ENCODE results near the gene CDHR3. TPM values are rescaled to one million over a fixed set of nuclear protein-coding genes. Genes with fewer than 3 reads are reported as not detected.

CDHR3 gene
- total and polyA plus RNA-seq, 10 of the 15 experiments (the other 5 are each of a cell fraction or from before 2014, with no cell fraction given) = 0.06 to 0.11 TPM; not detected in 8

DNA sequence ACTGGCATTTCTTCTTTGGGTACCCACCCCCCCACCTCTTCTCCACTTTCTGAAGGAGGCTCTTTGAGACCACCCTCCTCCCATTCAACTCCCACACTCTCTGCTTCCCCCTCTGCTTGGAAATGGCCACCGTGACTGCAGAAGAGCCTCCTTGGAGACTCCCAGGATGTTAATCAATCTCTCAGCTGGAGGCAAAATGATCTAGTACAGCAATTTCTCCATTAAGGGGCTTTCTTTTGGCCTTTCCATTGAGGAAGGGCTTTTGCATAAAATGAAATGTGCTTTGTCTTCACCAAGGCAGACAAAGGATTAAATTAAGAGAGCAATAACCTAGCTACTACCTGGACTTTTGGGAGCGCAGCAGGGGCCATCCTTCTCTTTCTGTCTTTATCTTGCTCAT is 26.1 kb downstream of the CDHR3 start (continued):
- TF ChIP-seq ELK1 (IDR thresholded peaks at IDR 0.05; ENCODE audit: low read depth, low read length) = no peak
- TF ChIP-seq ZNF217 (IDR thresholded peaks at IDR 0.05) = no peak
- no peak for TF ChIP-seq ZBED1 (IDR thresholded peaks at IDR 0.05; ENCODE audit: borderline replicate concordance)
- no peak for TF ChIP-seq BHLHE40 (IDR thresholded peaks at IDR 0.05; ENCODE audit: borderline replicate concordance in 1 of 2, low read depth in 2 of 2, low read length in 1 of 2)

- intact Hi-C loops (cut with micrococcal nuclease; ENCODE audit: unreplicated experiment) = no loop called here
- Histone ChIP-seq H3K4me3 (no peak overlapping the region), H3K27ac (ENCODE audit: control insufficient read depth, insufficient read depth) (no peak overlapping the region), H3K36me3 (ENCODE audit: control insufficient read depth in 2 of 2, insufficient read depth in 2 of 2, low read length in 1 of 2) (no peaks in the 10 kb centered on the region), H4K20me1 (ENCODE audit: control insufficient read depth, insufficient read depth) (no peaks in the 10 kb centered on the region), H3K9me3 (replicated peaks; ENCODE audit: control insufficient read depth, insufficient read depth, low read length) (no peaks in the 10 kb centered on the region), H3K27me3 (replicated peaks in 1 of 2; ENCODE audit: control insufficient read depth in 2 of 2, insufficient read depth in 2 of 2, low read length in 1 of 2) (peaks cover 0 to 3% of the 10 kb centered on the region in 2 experiments; a peak in 2 of 4 replicates), H3K9ac (ENCODE audit: control insufficient read depth, insufficient read depth, low read length) (no peak overlapping the region), H3K4me1 (ENCODE audit: control insufficient read depth, insufficient read depth, low read length) (no peaks in the 10 kb centered on the region), H3K79me2 (ENCODE audit: control insufficient read depth, insufficient read depth, low read length) (no peaks in the 10 kb centered on the region), H2AFZ (ENCODE audit: control insufficient read depth, low read depth, low read length) (no peak overlapping the region), H3K4me2 (ENCODE audit: control insufficient read depth, insufficient read depth) (no peak overlapping the region)
- CTCF ChIA-PET = interaction anchor here (1.5 kb wide), 1 partner anchor 229 kb away, joined by 4 read pairs; no protein-coding TSS in a partner anchor
- no TSS peak for BruUV-seq (replicated peaks)
- FAIRE-seq = no peak
- SMC1A ChIA-PET (ENCODE audit: uncharacterized antibody, unreplicated experiment) = interaction anchor here (1.2 kb wide), 1 partner anchor 23 kb away, joined by 3 read pairs; no protein-coding TSS in a partner anchor
- in situ Hi-C loops (cut with MboI) = no loop called here
- RAD21 ChIA-PET (ENCODE audit: unreplicated experiment) = interaction anchor here (0.7 kb wide), 1 partner anchor 11 kb away, joined by 3 read pairs; no protein-coding TSS in a partner anchor
- POLR2A ChIA-PET = no interaction called here
- no peak for ATAC-seq
- no peak for DNase-seq (ENCODE audit: low read depth, low spot score)
- TF ChIP-seq, protein P1, sequence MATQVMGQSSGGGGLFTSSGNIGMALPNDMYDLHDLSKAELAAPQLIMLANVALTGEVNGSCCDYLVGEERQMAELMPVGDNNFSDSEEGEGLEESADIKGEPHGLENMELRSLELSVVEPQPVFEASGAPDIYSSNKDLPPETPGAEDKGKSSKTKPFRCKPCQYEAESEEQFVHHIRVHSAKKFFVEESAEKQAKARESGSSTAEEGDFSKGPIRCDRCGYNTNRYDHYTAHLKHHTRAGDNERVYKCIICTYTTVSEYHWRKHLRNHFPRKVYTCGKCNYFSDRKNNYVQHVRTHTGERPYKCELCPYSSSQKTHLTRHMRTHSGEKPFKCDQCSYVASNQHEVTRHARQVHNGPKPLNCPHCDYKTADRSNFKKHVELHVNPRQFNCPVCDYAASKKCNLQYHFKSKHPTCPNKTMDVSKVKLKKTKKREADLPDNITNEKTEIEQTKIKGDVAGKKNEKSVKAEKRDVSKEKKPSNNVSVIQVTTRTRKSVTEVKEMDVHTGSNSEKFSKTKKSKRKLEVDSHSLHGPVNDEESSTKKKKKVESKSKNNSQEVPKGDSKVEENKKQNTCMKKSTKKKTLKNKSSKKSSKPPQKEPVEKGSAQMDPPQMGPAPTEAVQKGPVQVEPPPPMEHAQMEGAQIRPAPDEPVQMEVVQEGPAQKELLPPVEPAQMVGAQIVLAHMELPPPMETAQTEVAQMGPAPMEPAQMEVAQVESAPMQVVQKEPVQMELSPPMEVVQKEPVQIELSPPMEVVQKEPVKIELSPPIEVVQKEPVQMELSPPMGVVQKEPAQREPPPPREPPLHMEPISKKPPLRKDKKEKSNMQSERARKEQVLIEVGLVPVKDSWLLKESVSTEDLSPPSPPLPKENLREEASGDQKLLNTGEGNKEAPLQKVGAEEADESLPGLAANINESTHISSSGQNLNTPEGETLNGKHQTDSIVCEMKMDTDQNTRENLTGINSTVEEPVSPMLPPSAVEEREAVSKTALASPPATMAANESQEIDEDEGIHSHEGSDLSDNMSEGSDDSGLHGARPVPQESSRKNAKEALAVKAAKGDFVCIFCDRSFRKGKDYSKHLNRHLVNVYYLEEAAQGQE (IDR thresholded peaks at IDR 0.05; ENCODE audit: low read depth, low read length) = no peak
- no peak for TF ChIP-seq JUNB (IDR thresholded peaks at IDR 0.05)
- TF ChIP-seq EP300 (IDR thresholded peaks at IDR 0.05; ENCODE audit: borderline replicate concordance in 1 of 2, control insufficient read depth in 1 of 2, low read depth in 2 of 2, low read length in 2 of 2) = no peak
- TF ChIP-seq POLR2A (IDR thresholded peaks at IDR 0.05; ENCODE audit: low read depth, low read length) = no peak
- no peak for TF ChIP-seq ZSCAN29 (IDR thresholded peaks at IDR 0.05)
- TF ChIP-seq, protein P2, sequence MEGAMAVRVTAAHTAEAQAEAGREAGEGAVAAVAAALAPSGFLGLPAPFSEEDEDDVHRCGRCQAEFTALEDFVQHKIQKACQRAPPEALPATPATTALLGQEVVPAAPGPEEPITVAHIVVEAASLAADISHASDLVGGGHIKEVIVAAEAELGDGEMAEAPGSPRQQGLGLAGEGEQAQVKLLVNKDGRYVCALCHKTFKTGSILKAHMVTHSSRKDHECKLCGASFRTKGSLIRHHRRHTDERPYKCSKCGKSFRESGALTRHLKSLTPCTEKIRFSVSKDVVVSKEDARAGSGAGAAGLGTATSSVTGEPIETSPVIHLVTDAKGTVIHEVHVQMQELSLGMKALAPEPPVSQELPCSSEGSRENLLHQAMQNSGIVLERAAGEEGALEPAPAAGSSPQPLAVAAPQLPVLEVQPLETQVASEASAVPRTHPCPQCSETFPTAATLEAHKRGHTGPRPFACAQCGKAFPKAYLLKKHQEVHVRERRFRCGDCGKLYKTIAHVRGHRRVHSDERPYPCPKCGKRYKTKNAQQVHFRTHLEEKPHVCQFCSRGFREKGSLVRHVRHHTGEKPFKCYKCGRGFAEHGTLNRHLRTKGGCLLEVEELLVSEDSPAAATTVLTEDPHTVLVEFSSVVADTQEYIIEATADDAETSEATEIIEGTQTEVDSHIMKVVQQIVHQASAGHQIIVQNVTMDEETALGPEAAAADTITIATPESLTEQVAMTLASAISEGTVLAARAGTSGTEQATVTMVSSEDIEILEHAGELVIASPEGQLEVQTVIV (IDR thresholded peaks at IDR 0.05; ENCODE audit: borderline replicate concordance, partially characterized antibody) = no peak
- no peak for TF ChIP-seq MXI1 (IDR thresholded peaks at IDR 0.05; ENCODE audit: low read depth, low read length)
- TF ChIP-seq, protein P3, sequence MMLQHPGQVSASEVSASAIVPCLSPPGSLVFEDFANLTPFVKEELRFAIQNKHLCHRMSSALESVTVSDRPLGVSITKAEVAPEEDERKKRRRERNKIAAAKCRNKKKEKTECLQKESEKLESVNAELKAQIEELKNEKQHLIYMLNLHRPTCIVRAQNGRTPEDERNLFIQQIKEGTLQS (IDR thresholded peaks at IDR 0.05; ENCODE audit: borderline replicate concordance, extremely low read depth, low read depth, low read length) = no peak
Observed at GRCh38 chr7:105989686-105990085, 26.6 kb downstream of the CDHR3 start.

Measured in GM12878 (cell line).